GM18909 (cell line): Measurements from ENCODE around the gene GDF10.

ENCODE experiments used
- ATAC-seq: cut with Tn5 transposase; IDR thresholded peaks from one replicate; pipeline ENCODE4 v1.9.1; 2021; ENCODE audit warnings: mild to moderate bottlenecking; ENCODE audit not compliant: unreplicated experiment, poor library complexity

GDF10 gene

GRCh38 chr10:47311193-47311931, 11.4 kb downstream of the GDF10 start:
- peak; percentile 10 for ATAC-seq

DNA sequence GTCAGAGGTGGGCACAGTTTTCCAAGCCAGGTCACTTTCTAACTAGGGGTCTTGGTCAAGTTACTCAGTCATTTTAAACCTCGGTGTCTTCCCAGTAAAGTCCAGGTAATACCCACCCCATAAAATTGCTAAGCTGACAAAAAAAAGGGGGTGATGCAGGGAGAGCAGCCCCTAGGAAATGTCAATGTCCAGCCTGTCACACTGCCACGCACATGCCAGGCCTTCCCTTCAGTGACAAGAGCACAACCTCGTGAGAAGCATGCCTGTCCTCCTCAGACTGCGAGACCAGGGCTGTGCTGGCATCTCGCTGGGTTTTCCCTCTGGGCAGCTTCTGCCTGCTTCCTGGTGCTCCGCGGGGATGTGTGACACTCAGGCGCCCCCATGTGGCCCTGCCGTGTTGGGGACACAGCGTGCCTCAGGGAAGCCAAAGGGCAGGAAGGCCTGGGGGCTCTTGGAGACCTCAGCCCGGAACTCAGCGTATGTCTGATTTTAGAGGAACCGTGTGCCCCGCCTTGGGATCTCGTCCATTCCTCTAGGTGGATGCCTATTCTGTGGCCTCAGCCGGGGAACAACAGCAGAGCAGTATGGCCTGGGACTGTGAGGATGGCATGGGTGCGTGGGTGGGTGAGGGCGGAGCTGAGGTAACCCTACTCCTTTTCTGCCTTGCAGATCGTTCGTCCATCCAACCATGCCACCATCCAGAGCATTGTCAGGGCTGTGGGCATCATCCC, 12.1 kb downstream of the GDF10 start:
- peak; percentile 72 for ATAC-seq

DNA sequence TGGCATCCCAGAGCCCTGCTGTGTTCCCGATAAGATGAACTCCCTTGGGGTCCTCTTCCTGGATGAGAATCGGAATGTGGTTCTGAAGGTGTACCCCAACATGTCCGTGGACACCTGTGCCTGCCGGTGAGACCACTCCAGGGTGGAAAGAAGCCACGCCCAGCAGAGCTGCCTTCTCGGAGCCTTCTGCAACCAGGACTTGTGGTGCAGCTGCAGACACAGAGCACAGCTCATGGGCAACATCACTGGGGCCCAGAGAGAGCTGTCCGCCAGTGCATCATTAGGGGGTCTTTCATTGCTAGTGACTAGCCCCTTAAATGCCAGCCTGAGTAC, 12.6 kb downstream of the GDF10 start:
- no peak for ATAC-seq

DNA sequence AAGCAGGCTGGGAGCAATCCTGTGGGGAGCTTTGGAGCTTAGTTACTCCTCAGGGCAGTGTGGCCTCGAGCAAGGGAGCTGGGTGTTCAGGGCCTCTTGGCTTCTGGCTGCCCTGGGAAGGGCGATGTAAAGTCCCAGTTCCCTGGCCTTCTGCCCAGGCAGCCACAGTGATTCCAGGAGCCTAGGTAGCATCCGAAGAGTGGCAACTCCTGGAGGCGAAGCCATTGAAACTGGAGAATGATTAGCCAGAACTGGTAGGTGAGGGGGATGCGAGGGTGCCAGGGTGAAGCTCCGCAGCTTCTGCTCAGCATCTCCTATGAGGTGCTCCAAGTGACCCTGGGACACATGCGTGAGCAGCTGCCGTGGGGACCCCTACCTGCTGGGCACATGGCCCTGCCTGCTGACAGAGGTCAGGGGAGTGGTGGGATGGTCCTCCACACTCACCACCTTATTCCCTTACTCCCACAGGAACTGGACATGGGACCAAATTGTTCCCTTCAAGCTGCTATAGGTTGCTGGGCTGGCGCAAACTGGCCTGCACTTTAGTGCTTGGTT, 14.5 kb downstream of the GDF10 start:
- ATAC-seq, result no peak

GRCh38 chr10:47315421-47315820, 15.4 kb downstream of the GDF10 start:
- no peak for ATAC-seq

DNA sequence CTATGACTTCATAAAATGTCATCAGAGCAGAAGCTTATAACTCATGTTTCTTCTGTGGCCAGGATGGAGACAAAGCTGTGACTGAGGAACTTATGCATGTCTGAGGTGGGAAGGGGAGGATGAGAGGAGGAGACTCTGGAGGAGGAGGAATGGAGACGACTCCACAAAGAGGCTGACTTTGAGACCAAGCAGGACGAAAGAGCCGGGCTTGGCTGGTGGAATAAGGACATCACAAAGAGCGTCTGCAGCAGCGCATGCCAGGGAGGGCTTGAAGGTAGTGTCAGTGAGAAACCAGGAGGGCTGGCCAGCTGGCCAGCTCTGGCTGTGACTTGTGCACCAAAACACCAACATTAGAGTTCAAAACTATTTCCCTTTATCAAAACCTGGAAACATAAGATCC, 16.1 kb downstream of the GDF10 start:
- no peak for ATAC-seq

- ATAC-seq, result no peak
These were observed 17.3 kb downstream of the GDF10 start for GRCh38 chr10:47317251-47317650.

DNA sequence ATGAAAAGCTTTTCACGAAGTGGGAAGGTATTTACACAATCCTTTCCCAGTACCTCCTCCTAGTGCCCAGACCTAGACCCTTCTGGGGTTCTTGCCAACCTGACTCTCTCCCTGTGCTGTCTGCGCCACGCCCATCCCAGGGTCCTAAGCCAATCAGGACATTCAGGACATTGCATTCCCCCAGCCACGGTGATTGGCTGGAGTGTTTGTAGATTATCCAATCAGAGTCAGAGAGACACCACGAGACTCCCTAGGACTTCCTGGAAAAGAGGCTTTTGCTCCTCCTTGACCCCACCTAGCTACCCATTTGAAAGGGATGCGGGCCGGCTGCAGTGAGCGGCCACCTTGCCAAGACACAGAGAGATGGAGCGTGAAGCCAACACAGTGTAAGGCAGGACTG, 18.7 kb downstream of the GDF10 start:
- ATAC-seq, result no peak

DNA sequence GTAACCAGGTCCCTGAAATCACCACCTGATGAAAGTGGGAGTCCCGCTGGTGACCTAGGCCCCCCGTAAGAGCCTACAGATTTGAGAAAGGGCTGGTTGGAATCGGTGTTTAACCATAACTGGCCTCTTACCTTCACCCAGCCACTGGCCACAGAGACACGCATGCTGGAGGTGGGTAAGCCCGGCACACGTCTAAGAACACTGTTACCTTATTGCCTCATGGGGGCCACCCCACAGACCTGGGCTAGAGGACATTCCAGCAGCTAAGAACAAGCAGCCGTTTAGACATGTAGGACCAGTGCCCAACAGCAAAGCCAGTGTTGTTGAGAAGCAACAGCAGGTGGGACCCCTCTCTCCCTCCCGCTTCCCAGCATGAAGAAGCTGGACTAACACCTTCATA, 19.8 kb downstream of the GDF10 start:
- ATAC-seq, result no peak

- no peak for ATAC-seq
These were observed 20.8 kb downstream of the GDF10 start for GRCh38 chr10:47320812-47321211.

DNA sequence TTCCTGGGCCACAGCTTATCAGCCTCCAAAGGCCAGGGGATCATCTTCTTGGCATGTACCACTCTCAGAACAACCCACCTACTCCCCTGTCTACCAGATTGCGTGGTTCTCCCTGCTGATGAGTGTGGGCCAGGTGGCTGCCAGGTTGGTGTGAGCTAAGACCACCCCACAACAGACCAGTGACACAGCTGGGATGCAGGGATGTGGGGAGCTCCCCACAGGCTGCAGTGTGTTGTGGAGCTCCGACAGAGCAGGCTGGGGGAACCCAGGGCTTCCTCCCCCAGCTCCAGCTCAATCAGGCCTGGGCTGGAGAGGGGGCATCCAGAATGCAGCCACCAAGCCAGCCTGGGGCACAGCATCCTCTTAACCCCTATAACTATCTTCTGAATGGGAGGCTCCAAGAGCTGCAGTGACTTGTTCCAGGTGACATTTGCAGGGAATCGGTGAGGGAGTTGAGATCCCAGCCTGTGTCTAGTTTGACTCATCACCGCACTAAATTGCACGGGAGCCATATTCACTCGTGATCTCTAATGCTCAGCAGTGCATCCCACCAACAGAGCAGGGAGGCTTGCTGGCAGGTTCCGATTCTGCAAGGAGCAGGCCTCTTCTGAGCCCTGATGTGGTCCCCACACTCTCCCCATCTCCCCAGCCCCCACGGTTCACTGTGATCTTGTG, 21.7 kb downstream of the GDF10 start:
- no peak for ATAC-seq

DNA sequence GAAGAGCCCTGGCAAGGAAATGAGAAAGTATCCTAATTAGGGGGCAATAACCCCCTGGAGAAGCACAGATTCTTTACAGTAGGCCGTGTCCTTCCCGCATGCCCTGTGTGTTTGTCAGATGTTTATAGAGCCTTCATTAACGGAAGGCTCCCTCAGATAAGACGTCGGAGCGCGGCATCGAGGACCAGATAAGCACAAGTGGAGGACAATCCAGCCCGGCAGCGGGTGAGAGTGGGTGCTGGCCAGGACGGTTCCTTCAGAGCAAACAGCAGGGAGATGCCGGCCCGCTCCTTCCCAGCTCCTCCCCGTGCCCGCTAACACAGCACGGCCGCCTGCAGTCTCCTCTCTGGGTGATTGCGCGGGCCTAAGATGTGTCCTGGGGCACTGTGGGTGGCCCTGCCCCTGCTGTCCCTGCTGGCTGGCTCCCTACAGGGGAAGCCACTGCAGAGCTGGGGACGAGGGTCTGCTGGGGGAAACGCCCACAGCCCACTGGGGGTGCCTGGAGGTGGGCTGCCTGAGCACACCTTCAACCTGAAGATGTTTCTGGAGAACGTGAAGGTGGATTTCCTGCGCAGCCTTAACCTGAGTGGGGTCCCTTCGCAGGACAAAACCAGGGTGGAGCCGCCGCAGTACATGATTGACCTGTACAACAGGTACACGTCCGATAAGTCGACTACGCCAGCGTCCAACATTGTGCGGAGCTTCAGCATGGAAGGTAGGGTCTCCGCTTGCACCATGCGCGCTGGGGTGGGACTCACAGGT, 22.5 kb downstream of the GDF10 start, which contains the start of gene GDF2:
GDF2 (plus strand) TSS at position 155 of the 762 bp plus-strand sequence; CDS start at position 370, 215 bp downstream.
- no peak for ATAC-seq

DNA sequence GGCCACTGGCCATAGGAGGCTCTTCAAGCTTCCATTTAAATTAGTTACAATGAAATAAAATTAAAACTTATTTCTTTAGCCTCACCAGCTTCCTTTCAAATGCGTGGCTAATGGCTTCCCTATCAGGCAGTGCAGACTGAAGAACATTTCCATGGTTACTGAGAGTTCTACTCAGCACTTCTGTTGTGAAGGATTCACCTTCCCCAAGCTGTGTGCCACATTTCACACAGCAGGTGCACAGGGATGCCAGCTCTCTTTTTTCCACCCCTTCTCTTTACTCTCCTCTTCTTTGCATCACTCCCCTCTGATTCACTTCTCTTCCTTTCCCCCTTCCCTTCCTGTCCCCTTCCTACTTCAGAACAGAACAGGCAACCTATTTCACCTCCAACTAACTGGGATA, 23.1 kb downstream of the GDF10 start:
- ATAC-seq, result no peak

GRCh38 chr10:47323636-47324296, 23.8 kb downstream of the GDF10 start:
- no peak for ATAC-seq

DNA sequence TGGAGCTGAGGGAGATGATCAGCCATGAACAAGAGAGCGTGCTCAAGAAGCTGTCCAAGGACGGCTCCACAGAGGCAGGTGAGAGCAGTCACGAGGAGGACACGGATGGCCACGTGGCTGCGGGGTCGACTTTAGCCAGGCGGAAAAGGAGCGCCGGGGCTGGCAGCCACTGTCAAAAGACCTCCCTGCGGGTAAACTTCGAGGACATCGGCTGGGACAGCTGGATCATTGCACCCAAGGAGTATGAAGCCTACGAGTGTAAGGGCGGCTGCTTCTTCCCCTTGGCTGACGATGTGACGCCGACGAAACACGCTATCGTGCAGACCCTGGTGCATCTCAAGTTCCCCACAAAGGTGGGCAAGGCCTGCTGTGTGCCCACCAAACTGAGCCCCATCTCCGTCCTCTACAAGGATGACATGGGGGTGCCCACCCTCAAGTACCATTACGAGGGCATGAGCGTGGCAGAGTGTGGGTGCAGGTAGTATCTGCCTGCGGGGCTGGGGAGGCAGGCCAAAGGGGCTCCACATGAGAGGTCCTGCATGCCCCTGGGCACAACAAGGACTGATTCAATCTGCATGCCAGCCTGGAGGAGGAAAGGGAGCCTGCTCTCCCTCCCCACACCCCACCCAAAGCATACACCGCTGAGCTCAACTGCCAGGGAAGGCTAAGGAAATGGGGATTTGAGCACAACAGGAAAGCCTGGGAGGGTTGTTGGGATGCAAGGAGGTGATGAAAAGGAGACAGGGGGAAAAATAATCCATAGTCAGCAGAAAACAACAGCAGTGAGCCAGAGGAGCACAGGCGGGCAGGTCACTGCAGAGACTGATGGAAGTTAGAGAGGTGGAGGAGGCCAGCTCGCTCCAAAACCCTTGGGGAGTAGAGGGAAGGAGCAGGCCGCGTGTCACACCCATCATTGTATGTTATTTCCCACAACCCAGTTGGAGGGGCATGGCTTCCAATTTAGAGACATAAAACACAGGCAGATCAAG, 25.6 kb downstream of the GDF10 start:
- no peak for ATAC-seq

DNA sequence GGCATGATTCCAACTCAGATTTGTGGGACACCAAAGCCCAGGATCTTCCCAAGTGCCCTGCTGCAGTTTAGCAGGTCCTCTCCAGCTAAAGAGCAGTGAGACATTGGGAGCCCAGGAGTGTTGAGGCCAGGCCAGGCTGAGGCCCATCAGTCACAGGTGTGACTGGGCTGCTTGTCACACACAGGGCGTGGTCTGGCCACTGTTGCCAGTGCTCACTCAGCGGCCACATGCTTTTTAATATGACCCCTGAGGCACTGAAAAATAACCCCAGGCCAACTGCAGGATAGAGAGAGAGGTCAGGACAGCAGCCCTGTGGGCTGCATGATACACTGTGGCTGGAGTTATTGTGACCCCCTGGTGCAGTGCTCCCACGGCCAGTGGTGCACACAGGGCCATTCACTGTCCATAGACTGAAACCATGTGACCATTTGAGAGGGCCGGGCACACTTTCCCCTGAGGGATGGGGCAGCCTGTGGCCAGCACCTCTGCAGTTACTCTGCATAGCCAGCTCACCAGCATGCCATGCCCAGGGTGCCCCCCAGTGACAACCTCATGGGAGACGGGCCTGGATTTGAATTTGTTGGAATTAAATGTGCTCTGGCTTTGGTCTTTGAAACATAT, 26.4 kb downstream of the GDF10 start:
- ATAC-seq, result no peak

GRCh38 chr10:47326927-47327330, 26.9 kb downstream of the GDF10 start:
- ATAC-seq, result no peak

GRCh38 chr10:47329855-47330254, 29.9 kb downstream of the GDF10 start:
- no peak for ATAC-seq
